Ishikawa (cell line): ENCODE measurements around the gene MAGI2.

ENCODE experiments used
- CEBPB ChIP-seq: IDR thresholded peaks from 2 replicates; pipeline ENCODE4 v1.6.1; 2012
- CREB1 ChIP-seq: IDR thresholded peaks from 2 replicates; pipeline ENCODE4 v1.6.1; 2012; ENCODE audit warnings: low read depth
- EGR1 ChIP-seq: IDR thresholded peaks from 2 replicates; pipeline ENCODE4 v1.6.1; 2012
- EP300 ChIP-seq: IDR thresholded peaks from 2 replicates; pipeline ENCODE4 v1.6.1; 2012; ENCODE audit warnings: borderline replicate concordance
- FOXM1 ChIP-seq: IDR thresholded peaks from 2 replicates; pipeline ENCODE4 v1.6.1; 2012; ENCODE audit warnings: low read depth, borderline replicate concordance
- NFIC ChIP-seq: IDR thresholded peaks from 2 replicates; pipeline ENCODE4 v1.6.1; 2012
- RAD21 ChIP-seq: IDR thresholded peaks from 2 replicates; pipeline ENCODE4 v1.6.1; 2012; ENCODE audit warnings: low read depth
- TCF12 ChIP-seq: IDR thresholded peaks from 2 replicates; pipeline ENCODE4 v1.6.1; 2012; ENCODE audit warnings: low read depth
- YY1 ChIP-seq: IDR thresholded peaks from 2 replicates; pipeline ENCODE4 v1.6.1; 2012; ENCODE audit warnings: low read depth
- ZBTB7A ChIP-seq: IDR thresholded peaks from 2 replicates; pipeline ENCODE4 v1.6.1; 2012; ENCODE audit warnings: low read depth
- TF ChIP-seq, protein P1 (sequence below): IDR thresholded peaks from 2 replicates; pipeline ENCODE4 v1.6.1; 2012; ENCODE audit warnings: low read depth, mild to moderate bottlenecking
- TF ChIP-seq, protein P2 (sequence below): IDR thresholded peaks from 2 replicates; pipeline ENCODE4 v1.6.1; 2012

DNA sequence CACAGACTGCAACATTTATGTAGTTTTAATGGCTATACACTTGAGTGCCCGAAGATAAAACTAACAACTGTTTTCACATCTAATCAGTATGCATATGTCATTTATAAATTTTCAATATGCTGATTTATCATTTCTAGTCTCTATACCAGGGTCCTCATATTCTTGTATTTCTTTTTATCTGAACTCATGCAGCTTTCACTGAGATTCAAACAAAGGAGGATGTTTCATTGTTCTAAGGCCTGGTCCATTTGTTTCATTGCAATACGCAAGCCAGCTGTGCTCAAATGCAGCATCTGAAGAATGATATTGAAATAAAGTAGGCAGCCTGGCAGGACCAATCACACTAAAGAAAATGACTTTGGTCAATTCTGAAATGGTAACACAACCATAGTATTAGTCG, 31.7 kb downstream of the MAGI2 start:
- TF ChIP-seq RAD21 (no peak), NFIC (no peak), EP300 (no peak), TCF12 (no peak), EGR1 (no peak), CREB1 (no peak), CEBPB (no peak), YY1 (no peak), ZBTB7A (no peak), FOXM1 (no peak)
- TF ChIP-seq, protein P1, sequence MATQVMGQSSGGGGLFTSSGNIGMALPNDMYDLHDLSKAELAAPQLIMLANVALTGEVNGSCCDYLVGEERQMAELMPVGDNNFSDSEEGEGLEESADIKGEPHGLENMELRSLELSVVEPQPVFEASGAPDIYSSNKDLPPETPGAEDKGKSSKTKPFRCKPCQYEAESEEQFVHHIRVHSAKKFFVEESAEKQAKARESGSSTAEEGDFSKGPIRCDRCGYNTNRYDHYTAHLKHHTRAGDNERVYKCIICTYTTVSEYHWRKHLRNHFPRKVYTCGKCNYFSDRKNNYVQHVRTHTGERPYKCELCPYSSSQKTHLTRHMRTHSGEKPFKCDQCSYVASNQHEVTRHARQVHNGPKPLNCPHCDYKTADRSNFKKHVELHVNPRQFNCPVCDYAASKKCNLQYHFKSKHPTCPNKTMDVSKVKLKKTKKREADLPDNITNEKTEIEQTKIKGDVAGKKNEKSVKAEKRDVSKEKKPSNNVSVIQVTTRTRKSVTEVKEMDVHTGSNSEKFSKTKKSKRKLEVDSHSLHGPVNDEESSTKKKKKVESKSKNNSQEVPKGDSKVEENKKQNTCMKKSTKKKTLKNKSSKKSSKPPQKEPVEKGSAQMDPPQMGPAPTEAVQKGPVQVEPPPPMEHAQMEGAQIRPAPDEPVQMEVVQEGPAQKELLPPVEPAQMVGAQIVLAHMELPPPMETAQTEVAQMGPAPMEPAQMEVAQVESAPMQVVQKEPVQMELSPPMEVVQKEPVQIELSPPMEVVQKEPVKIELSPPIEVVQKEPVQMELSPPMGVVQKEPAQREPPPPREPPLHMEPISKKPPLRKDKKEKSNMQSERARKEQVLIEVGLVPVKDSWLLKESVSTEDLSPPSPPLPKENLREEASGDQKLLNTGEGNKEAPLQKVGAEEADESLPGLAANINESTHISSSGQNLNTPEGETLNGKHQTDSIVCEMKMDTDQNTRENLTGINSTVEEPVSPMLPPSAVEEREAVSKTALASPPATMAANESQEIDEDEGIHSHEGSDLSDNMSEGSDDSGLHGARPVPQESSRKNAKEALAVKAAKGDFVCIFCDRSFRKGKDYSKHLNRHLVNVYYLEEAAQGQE = no peak
- TF ChIP-seq, protein P2, sequence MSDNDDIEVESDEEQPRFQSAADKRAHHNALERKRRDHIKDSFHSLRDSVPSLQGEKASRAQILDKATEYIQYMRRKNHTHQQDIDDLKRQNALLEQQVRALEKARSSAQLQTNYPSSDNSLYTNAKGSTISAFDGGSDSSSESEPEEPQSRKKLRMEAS = no peak
